NCI-H69 (cell line): Measurements from ENCODE around the gene NPFFR2.
A peak's percentile ranks its signal among the peaks of the same experiment; 100 is the strongest.
"Not testable (repeated sequence)": the region's sequence is repeated elsewhere in the genome, so short reads cannot be mapped to it uniquely, and the experiment has no call there.

Source experiments
- DNase-seq: peaks from one replicate; lab custom pipeline; 2025; lab: John Stamatoyannopoulos, UW

Gene NPFFR2

DNA sequence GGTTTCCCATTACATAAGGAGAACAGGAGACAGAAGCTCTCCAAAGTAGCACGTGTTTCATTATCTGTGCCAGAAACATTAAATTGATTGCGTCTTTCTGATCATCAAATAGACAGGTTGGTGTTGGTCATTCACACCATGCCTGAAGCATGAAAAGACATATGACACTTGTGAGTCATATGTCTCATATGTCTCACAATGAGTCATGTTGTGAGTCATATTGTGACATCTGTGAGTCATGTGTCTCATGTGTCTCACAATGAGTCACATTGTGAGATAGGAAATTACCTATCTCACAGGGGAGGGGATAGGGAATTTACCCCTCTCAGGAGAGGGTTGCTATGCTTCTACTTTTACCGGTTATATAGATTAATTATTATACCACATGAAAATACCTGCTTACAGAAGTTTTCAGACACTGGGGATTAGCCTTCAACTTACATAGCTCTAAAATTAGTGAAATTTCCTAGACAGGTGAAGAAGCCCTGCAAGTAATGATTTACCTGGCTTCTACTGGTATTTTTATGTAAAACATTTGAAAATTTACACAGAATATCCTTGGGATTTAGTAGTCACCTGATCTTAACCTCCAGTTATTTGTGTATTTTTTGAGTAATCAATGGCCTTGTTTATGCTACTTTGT, 80.8 kb downstream of the NPFFR2 start:
- DNase-seq: peak; percentile 12

DNA sequence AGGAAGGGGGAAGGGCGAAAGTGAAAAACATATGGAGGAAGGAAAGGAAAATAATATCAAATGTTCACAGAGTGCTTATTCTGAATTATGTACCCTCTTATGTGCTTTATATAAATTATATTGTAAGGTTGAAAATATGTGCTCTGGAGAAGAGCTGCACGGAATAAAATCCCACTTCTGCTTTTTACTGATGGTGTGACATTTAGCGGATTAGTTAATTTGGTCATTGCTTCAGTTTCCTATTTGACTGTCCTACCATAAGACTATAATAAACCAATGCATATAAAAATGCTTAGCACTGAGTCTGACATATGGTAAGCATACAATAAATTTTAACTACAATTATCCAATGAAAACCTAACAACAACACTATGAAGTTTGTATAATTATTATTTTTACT, 86.2 kb downstream of the NPFFR2 start:
- no peak for DNase-seq

DNA sequence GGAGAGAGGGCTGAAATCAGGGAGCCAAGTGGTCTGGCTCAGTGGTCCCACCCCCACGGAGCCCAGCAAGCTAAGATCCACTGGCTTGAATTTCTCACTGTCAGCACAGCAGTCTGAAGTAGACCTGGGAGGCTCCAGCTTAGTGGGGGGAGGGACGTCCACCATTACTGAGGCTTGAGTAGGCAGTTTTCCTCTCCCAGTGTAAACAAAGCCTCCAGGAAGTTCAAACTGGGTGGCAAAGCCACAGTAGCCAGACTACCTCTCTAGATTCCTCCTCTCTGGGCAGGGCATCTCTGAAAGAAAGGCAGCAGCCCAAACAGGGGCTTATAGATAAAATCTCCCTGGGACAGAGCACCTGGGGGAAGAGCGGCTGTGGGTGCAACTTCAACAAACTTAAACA, 88.1 kb downstream of the NPFFR2 start:
- no peak for DNase-seq

DNA sequence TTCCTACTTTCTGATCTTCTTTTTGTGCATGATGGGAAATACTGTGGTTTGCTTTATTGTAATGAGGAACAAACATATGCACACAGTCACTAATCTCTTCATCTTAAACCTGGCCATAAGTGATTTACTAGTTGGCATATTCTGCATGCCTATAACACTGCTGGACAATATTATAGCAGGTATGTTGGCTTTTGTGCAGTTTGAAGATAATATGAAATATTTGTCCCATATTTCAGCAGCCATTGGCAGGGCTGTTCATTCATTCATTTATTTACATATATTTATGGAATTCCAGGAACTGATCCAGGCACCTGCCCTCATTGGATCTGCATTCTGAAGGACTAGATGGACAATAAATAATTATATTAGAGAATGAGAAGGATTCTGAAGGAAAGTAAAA, 96.9 kb downstream of the NPFFR2 start:
- DNase-seq: no peak

GRCh38 chr4:72136429-72136828, 104.6 kb downstream of the NPFFR2 start:
- no peak for DNase-seq

DNA sequence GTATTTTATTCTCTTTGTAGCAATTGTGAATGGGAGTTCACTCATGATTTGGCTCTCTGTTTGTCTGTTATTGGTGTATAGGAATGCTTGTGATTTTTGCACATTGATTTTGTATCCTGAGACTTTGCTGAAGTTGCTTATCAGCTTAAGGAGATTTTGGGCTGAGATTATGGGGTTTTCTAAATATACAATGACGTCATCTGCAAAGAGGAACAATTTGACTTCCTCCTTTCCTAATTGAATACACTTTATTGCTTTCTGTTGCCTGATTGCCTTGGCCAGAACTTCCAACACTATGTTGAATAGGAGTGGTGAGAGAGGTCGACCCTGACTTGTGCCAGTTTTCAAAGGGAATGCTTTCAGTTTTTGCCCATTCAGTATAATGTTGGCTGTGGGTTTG, 108.2 kb downstream of the NPFFR2 start:
- DNase-seq: not testable (repeated sequence)

- no peak for DNase-seq
Measured at GRCh38 chr4:72144241-72144640, 112.4 kb downstream of the NPFFR2 start.

GRCh38 chr4:72152731-72153130, 120.9 kb downstream of the NPFFR2 start:
- no peak for DNase-seq

DNA sequence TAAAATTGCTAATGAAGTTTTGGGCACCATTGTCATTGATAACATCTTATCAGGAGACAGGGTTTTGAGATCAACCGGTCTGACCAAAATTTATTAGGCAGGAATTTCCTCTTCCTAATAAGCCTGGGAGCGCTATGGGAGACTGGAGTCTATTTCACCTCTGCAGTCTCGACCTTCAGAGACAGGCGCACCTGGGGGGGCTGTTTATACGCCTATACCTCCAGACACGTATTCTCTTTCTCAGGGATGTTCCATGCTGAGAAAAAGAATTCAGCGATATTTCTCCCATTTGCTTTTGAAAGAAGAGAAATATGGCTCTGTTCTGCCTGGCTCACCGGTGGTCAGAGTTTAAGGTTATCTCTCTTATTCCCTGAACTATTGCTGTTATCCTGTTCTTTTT, 121.8 kb downstream of the NPFFR2 start:
- not testable (repeated sequence) for DNase-seq

- not testable (repeated sequence) for DNase-seq
Measured at GRCh38 chr4:72169285-72169684, 137.5 kb downstream of the NPFFR2 start.

DNA sequence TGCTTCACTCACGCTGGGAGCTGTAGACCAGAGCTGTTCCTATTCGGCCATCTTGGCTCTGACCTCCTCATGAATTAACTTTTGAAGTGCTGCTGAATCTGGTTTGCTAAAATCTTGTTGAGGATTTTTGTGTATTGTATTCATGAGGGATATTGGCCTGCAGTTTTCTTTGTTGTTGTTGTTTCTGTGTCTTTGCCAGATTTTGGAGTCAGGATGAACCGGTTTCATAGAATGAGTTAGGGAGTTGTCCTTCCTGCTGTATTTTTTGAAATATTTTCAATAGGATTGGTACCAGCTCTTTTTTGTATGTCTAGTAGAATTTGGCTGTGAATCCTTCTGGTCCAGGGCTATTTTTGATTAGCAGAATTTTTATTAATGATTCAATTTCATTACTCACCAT, 138.1 kb downstream of the NPFFR2 start:
- DNase-seq: no peak

- no peak for DNase-seq
Measured at GRCh38 chr4:72171761-72172160, 140.0 kb downstream of the NPFFR2 start.

DNA sequence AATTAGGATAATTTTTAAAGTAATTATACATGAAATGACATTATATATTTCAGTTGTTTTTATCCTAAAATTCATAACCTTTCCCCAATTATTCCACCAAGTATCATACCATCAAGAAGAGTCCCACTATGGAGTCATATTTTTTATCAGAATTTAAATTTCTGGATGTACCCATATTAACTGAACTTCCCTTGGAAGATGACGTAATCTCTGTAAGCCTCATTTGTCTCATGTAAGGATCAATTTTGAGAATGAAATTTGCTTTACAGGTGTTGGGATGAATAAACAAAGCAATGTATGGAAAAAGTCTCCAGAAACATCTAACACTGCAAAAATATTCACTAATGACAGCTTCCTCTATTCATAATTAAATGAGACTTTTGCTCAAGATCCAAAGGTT, 147.5 kb downstream of the NPFFR2 start:
- DNase-seq: no peak

DNA sequence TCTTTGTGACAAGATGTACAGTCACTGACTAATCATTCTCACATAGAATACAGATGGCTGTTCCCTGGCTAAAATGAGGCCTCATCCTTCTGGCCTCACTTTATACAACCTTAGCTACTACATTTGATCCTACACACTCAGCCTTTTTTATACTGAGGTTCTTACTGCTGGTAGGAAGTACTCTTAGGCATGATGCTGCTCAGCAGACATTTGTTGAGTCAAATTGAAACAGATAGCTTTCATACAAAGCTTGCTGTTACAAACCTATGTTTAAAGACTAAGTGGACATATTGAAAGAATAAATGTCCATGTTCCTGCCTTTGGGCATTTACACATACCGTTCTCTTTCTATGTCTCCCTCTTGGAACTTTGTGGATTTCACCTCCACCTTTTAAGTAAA, 154.9 kb downstream of the NPFFR2 start:
- no peak for DNase-seq

DNA sequence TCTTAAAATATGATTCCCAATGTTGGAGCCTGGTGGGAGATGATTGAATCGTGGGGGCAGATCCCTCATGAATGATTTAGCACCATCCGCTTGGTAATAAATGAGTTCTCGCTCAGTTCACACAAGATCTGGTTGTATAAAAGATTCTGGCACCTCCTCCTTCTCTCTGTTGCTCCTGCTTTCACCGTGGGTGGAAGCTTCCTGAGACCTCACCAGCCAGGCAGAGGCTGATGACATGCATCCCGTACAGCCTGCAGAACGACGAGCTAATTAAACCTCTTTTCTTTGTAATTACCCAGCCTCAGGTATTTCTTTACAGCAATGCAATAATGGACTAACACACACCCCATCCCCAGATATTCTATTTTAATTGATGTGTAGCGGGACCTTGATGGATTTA, 162.2 kb downstream of the NPFFR2 start:
- DNase-seq: no peak

GRCh38 chr4:72194453-72194852, 162.7 kb downstream of the NPFFR2 start:
- no peak for DNase-seq
